Ascending aorta (tissue), 2 donors: ENCODE results near the gene CCL1. TPM values are rescaled to one million over a fixed set of nuclear protein-coding genes. Genes with fewer than 3 reads are reported as not detected.

Experiments
- DNase-seq, 2 donors: peaks; one replicate each; pipeline ENCODE4 v3.0.0-alpha.2; 2019; ENCODE audit warnings: low spot score in 2 of 2
- H3K27ac ChIP-seq, 2 donors: fragments of 200-600 bp; sonication (generic); one replicate each; pipeline ENCODE4 v1.5.1; 2016 to 2017; ENCODE audit warnings: mild to moderate bottlenecking in 1 of 2
- H3K27me3 ChIP-seq: fragments of 200-600 bp; sonication (generic); one replicate; pipeline ENCODE4 v1.5.1; 2017
- H3K36me3 ChIP-seq, 2 donors: fragments of 200-600 bp; sonication (generic); one replicate each; pipeline ENCODE4 v1.5.1; 2016
- H3K4me1 ChIP-seq, 2 donors: fragments of 200-600 bp; sonication (generic); one replicate each; pipeline ENCODE4 v1.5.1; 2016 to 2017; ENCODE audit warnings: mild to moderate bottlenecking in 1 of 2
- H3K4me3 ChIP-seq, 2 donors: fragments of 200-600 bp; sonication (generic); one replicate each; pipeline ENCODE4 v1.5.1; 2016 to 2017; ENCODE audit warnings: mild to moderate bottlenecking in 1 of 2
- H3K9me3 ChIP-seq, 2 donors: fragments of 200-600 bp; sonication (generic); one replicate each; pipeline ENCODE4 v1.5.1; 2016
- CTCF ChIP-seq, 3 experiments: fragments of 200-600 bp in 2 of 3; fragments of 450-650 bp in 1 of 3; sonication (generic) in 2 of 3; IDR thresholded peaks; one replicate each; pipeline ENCODE4 v1.5.1; 2016 to 2019; ENCODE audit warnings: antibody characterized with exemption in 3 of 3, mild to moderate bottlenecking in 1 of 3, moderate library complexity in 1 of 3
- intact Hi-C: fragments of 100-400 bp; cut with DNase I; formaldehyde crosslinking; loops from one replicate; pipeline ENCODE4 v1.15.1; 2023
- total RNA-seq: library from RNA; depleted of rRNA; stranded (reverse); fragments of >200 nt; gene quantifications from one replicate; pipeline ENCODE4 v1.1.0, GENCODE V29; 2016

The CCL1 gene
- total RNA-seq = not detected

GRCh38 chr17:34363183-34363661 lies at the start of gene CCL1:
Gene CCL1 (minus strand): TSS chr17:34363233. CDS start chr17:34363161, 72 bp downstream.
- no peak within 1 kb of the TSS for H3K4me3 ChIP-seq
- H3K27ac ChIP-seq = no peak within 1 kb of the TSS
- no peaks in the 10 kb centered on the region for H3K4me1 ChIP-seq
- DNase-seq = no peak
- H3K36me3 ChIP-seq = no peaks in the 10 kb centered on the region
- no peaks in the 10 kb centered on the region for H3K27me3 ChIP-seq
- intact Hi-C loops = no loop called here
- TF ChIP-seq CTCF (IDR thresholded peaks at IDR 0.05) = no peak
- H3K9me3 ChIP-seq = no peaks in the 10 kb centered on the region

GRCh38 chr17:34412534-34412933 lies 49.5 kb upstream of the CCL1 start:
- Histone ChIP-seq H3K27me3 (no peaks in the 10 kb centered on the region), H3K4me3 (no peak overlapping the region), H3K9me3 (no peaks in the 10 kb centered on the region), H3K36me3 (no peaks in the 10 kb centered on the region), H3K27ac (no peak overlapping the region), H3K4me1 (no peaks in the 10 kb centered on the region)
- intact Hi-C loops = no loop called here
- no peak for TF ChIP-seq CTCF (IDR thresholded peaks at IDR 0.05)
- DNase-seq = no peak

- Histone ChIP-seq H3K4me1 (no peaks in the 10 kb centered on the region), H3K9me3 (no peaks in the 10 kb centered on the region), H3K27ac (no peak overlapping the region), H3K36me3 (no peaks in the 10 kb centered on the region), H3K4me3 (no peak overlapping the region), H3K27me3 (no peaks in the 10 kb centered on the region)
- no peak for TF ChIP-seq CTCF (IDR thresholded peaks at IDR 0.05)
- DNase-seq = no peak
- intact Hi-C loops = no loop called here
Observed at GRCh38 chr17:34411646-34412421, 48.8 kb upstream of the CCL1 start.

- TF ChIP-seq CTCF (IDR thresholded peaks at IDR 0.05) = no peak
Observed at GRCh38 chr17:34409352-34409751, 46.3 kb upstream of the CCL1 start.

GRCh38 chr17:34408439-34408838 lies 45.4 kb upstream of the CCL1 start:
- DNase-seq = no peak
- intact Hi-C loops = no loop called here
- H3K4me3 ChIP-seq = no peak overlapping the region
- H3K36me3 ChIP-seq = no peaks in the 10 kb centered on the region
- H3K9me3 ChIP-seq = no peaks in the 10 kb centered on the region
- no peaks in the 10 kb centered on the region for H3K4me1 ChIP-seq
- no peak overlapping the region for H3K27ac ChIP-seq
- H3K27me3 ChIP-seq = no peaks in the 10 kb centered on the region
- TF ChIP-seq CTCF (IDR thresholded peaks at IDR 0.05) = no peak

More at GRCh38 chr17:34409352-34409751, 46.3 kb upstream of the CCL1 start:
- DNase-seq = no peak
- no peak overlapping the region for H3K27ac ChIP-seq
- no peaks in the 10 kb centered on the region for H3K9me3 ChIP-seq
- no peaks in the 10 kb centered on the region for H3K36me3 ChIP-seq
- H3K27me3 ChIP-seq = no peaks in the 10 kb centered on the region
- intact Hi-C loops = no loop called here
- no peak overlapping the region for H3K4me3 ChIP-seq
- no peaks in the 10 kb centered on the region for H3K4me1 ChIP-seq
